ENCODE measurements around the gene AARS2.

GRCh38 chr6:44275749-44276648, 37.1 kb downstream of the AARS2 start:
- no peak for TF ChIP-seq POLR2A (IDR thresholded peaks at IDR 0.05)
- TF ChIP-seq, protein P1, sequence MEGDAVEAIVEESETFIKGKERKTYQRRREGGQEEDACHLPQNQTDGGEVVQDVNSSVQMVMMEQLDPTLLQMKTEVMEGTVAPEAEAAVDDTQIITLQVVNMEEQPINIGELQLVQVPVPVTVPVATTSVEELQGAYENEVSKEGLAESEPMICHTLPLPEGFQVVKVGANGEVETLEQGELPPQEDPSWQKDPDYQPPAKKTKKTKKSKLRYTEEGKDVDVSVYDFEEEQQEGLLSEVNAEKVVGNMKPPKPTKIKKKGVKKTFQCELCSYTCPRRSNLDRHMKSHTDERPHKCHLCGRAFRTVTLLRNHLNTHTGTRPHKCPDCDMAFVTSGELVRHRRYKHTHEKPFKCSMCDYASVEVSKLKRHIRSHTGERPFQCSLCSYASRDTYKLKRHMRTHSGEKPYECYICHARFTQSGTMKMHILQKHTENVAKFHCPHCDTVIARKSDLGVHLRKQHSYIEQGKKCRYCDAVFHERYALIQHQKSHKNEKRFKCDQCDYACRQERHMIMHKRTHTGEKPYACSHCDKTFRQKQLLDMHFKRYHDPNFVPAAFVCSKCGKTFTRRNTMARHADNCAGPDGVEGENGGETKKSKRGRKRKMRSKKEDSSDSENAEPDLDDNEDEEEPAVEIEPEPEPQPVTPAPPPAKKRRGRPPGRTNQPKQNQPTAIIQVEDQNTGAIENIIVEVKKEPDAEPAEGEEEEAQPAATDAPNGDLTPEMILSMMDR (IDR thresholded peaks at IDR 0.05): no peak
